SKM-1 treated with dmso at 0.1 percent for 144 hours (cell line): ENCODE measurements around the gene FBXO3.

ENCODE experiments used
- DNase-seq: peaks from one replicate; lab custom pipeline; 2025; ENCODE audit not compliant: unreplicated experiment; lab: John Stamatoyannopoulos, UW

Gene FBXO3

GRCh38 chr11:33772870-33773269, 1.4 kb downstream of the FBXO3 start:
- no peak for DNase-seq

GRCh38 chr11:33772300-33772699, 2.0 kb downstream of the FBXO3 start:
- no peak for DNase-seq

GRCh38 chr11:33770236-33770635, 4.1 kb downstream of the FBXO3 start:
- DNase-seq = no peak

- DNase-seq = no peak
Measured at GRCh38 chr11:33769542-33769941, 4.8 kb downstream of the FBXO3 start.

GRCh38 chr11:33767624-33768023, 6.7 kb downstream of the FBXO3 start:
- no peak for DNase-seq

GRCh38 chr11:33766085-33766484, 8.2 kb downstream of the FBXO3 start:
- DNase-seq = no peak

GRCh38 chr11:33761471-33761870, 12.8 kb downstream of the FBXO3 start:
- DNase-seq = no peak

GRCh38 chr11:33753304-33753967, 20.9 kb downstream of the FBXO3 start:
- DNase-seq = no peak

GRCh38 chr11:33751878-33752277, 22.4 kb downstream of the FBXO3 start:
- no peak for DNase-seq

GRCh38 chr11:33747979-33748378, 26.3 kb downstream of the FBXO3 start:
- no peak for DNase-seq

GRCh38 chr11:33743291-33743690, 31.0 kb downstream of the FBXO3 start:
- no peak for DNase-seq

- peak; percentile 31 for DNase-seq
Measured at GRCh38 chr11:33742249-33742851, 32.0 kb downstream of the FBXO3 start.

GRCh38 chr11:33741806-33742205, 32.5 kb downstream of the FBXO3 start:
- DNase-seq = no peak

- DNase-seq = no peak
Measured at GRCh38 chr11:33737362-33737821, 36.9 kb downstream of the FBXO3 start.

- peak; percentile 81 for DNase-seq
Measured at GRCh38 chr11:33736148-33736812, 38.0 kb downstream of the FBXO3 start, which contains the start of gene CD59. Gene CD59 (minus strand): TSS chr11:33736423. CDS start chr11:33722445, 13,978 bp downstream.

- peak; percentile 41 for DNase-seq
Measured at GRCh38 chr11:33735271-33736147, 38.8 kb downstream of the FBXO3 start.

GRCh38 chr11:33734441-33735270, 39.7 kb downstream of the FBXO3 start:
- no peak for DNase-seq

GRCh38 chr11:33733980-33734379, 40.3 kb downstream of the FBXO3 start:
- no peak for DNase-seq

- peak; percentile 77 for DNase-seq
Measured at GRCh38 chr11:33731723-33732531, 42.4 kb downstream of the FBXO3 start.
